Keratinocyte (primary cell): Measurements from ENCODE around the gene SLC7A14.

Experiments
- EZH2 ChIP-seq: IDR thresholded peaks from one replicate; pipeline ENCODE4 v1.6.1; 2012; ENCODE audit warnings: inconsistent platforms, mild to moderate bottlenecking, low read length, moderate library complexity
- TF ChIP-seq, protein P1 (sequence below), 3 experiments: IDR thresholded peaks in 1 of 3; conservative IDR thresholded peaks in 1 of 3; optimal IDR thresholded peaks in 1 of 3; 2 replicates in 2 of 3; 3 replicates in 1 of 3; pipeline versions ENCODE3 to v1.5.1; 2011; ENCODE audit warnings: low read length in 3 of 3, mild to moderate bottlenecking in 3 of 3, moderate library complexity in 2 of 3, control low read depth in 1 of 3, inconsistent platforms in 1 of 3; ENCODE audit not compliant: insufficient read depth in 2 of 3; ENCODE audit errors: extremely low read depth in 1 of 3

DNA sequence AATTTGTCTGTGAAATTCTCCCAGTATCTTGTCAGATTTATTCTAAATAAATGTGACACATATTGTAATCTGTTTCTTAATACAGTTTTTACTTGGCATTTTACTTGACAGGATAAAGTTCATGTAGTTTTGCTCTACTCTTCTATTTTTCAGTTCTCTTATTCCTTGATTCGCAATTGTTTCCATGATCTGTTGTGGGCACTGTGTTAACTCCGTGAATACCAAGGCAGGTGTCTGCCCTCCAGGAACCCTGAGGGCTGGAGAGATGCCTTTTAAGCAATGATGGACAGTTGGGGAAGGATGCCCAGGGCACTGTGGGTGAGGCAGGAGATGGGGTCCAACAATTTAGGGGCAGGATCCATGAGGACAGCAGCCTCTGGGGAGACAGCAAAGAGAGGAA lies 164.1 kb downstream of the SLC7A14 start:
- TF ChIP-seq, protein P1, sequence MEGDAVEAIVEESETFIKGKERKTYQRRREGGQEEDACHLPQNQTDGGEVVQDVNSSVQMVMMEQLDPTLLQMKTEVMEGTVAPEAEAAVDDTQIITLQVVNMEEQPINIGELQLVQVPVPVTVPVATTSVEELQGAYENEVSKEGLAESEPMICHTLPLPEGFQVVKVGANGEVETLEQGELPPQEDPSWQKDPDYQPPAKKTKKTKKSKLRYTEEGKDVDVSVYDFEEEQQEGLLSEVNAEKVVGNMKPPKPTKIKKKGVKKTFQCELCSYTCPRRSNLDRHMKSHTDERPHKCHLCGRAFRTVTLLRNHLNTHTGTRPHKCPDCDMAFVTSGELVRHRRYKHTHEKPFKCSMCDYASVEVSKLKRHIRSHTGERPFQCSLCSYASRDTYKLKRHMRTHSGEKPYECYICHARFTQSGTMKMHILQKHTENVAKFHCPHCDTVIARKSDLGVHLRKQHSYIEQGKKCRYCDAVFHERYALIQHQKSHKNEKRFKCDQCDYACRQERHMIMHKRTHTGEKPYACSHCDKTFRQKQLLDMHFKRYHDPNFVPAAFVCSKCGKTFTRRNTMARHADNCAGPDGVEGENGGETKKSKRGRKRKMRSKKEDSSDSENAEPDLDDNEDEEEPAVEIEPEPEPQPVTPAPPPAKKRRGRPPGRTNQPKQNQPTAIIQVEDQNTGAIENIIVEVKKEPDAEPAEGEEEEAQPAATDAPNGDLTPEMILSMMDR (optimal IDR thresholded peaks at IDR 0.05 in 1 of 3, IDR thresholded peaks at IDR 0.05 in 1 of 3, conservative IDR thresholded peaks at IDR 0.05 in 1 of 3; ENCODE audit: extremely low read depth in 1 of 3, insufficient read depth in 2 of 3, low read length in 3 of 3): no peak
- TF ChIP-seq EZH2: no peak
